H1 (cell line): ENCODE measurements around the gene DOK7. TPM values are rescaled to one million over a fixed set of nuclear protein-coding genes. Genes with fewer than 3 reads are reported as not detected.

Experiments used
- CTCF ChIA-PET: fragments of 300-600 bp; sonication (Branson Sonifier 250); formaldehyde crosslinking; loops from one replicate; lab custom pipeline; 2021; ENCODE audit not compliant: partially characterized antibody; lab: Charles Lee
- POLR2A ChIA-PET: fragments of 300-600 bp; sonication (Branson Sonifier 250); formaldehyde crosslinking; loops from one replicate; lab custom pipeline; 2021; ENCODE audit warnings: inconsistent platforms; ENCODE audit not compliant: partially characterized antibody; lab: Charles Lee
- DNase-seq, 2 experiments: peaks; one replicate each; pipeline versions ENCODE4 v3.0.0 to v3.0.0-alpha.2; 2010 to 2022; ENCODE audit warnings: low spot score in 2 of 2, low read depth in 1 of 2, mixed read lengths in 1 of 2
- FAIRE-seq: peaks from 2 replicates; lab custom pipeline; 2011; peaks lifted over from hg19 to GRCh38; lab: Jason Lieb, UNC
- H2AFZ ChIP-seq: 2 replicates; pipeline ENCODE4 v1.8.1; 2012; ENCODE audit warnings: low read length, inconsistent platforms
- H2AK5ac ChIP-seq: 2 replicates; pipeline ENCODE4 v1.6.1; 2013; ENCODE audit warnings: low read depth, low read length
- H2BK120ac ChIP-seq: replicated peaks from 2 replicates; pipeline ENCODE3; 2013; ENCODE audit warnings: low read depth, low read length, inconsistent platforms
- H2BK12ac ChIP-seq: 2 replicates; pipeline ENCODE4 v1.6.1; 2013; ENCODE audit warnings: low read depth, low read length
- H2BK15ac ChIP-seq: 2 replicates; pipeline ENCODE4 v1.6.1; 2013; ENCODE audit warnings: low read length
- H2BK20ac ChIP-seq: 2 replicates; pipeline ENCODE4 v1.6.1; 2013; ENCODE audit warnings: low read length
- H2BK5ac ChIP-seq: 2 replicates; pipeline ENCODE4 v1.6.1; 2013; ENCODE audit warnings: low read depth, low read length
- H3K14ac ChIP-seq: 2 replicates; pipeline ENCODE4 v1.6.1; 2013; ENCODE audit warnings: inconsistent platforms; ENCODE audit not compliant: insufficient read length
- H3K18ac ChIP-seq: 2 replicates; pipeline ENCODE4 v1.6.1; 2013; ENCODE audit warnings: low read length; ENCODE audit errors: extremely low read depth
- H3K23ac ChIP-seq: 2 replicates; pipeline ENCODE4 v1.6.1; 2013; ENCODE audit warnings: inconsistent platforms; ENCODE audit not compliant: insufficient read length
- H3K23me2 ChIP-seq: 2 replicates; pipeline ENCODE4 v1.6.1; 2013; ENCODE audit warnings: low read depth, low read length
- H3K27ac ChIP-seq: 2 replicates; pipeline ENCODE4 v1.6.1; 2011; ENCODE audit warnings: low read depth, low read length, inconsistent platforms
- H3K27me3 ChIP-seq, 4 experiments: replicated peaks in 1 of 4; 1 replicate in 1 of 4; 2 replicates in 3 of 4; pipeline versions ENCODE4 v1.6.1 to v1.8.1; 2011 to 2013; ENCODE audit warnings: low read length in 3 of 4, mild to moderate bottlenecking in 3 of 4, inconsistent platforms in 2 of 4, mixed read lengths in 2 of 4, moderate library complexity in 1 of 4; ENCODE audit not compliant: control insufficient read depth in 3 of 4, insufficient read depth in 3 of 4; ENCODE audit errors: extremely low read depth in 1 of 4
- H3K36me3 ChIP-seq, 4 experiments: 2 replicates each; pipeline versions ENCODE4 v1.6.1 to v1.8.1; 2011 to 2013; ENCODE audit warnings: mild to moderate bottlenecking in 4 of 4, low read length in 3 of 4, moderate library complexity in 2 of 4, control low read depth in 1 of 4, inconsistent platforms in 1 of 4; ENCODE audit not compliant: insufficient read depth in 4 of 4, control insufficient read depth in 2 of 4
- H3K4ac ChIP-seq: replicated peaks from 2 replicates; pipeline ENCODE3; 2013; ENCODE audit warnings: low read length, low read depth, mixed read lengths, inconsistent platforms; ENCODE audit not compliant: insufficient read length
- H3K4me1 ChIP-seq, 4 experiments: replicated peaks in 1 of 4; 1 replicate in 1 of 4; 2 replicates in 3 of 4; pipeline versions ENCODE4 v1.6.1 to v1.8.1; 2011 to 2013; ENCODE audit warnings: low read length in 3 of 4, inconsistent platforms in 2 of 4, mixed read lengths in 1 of 4; ENCODE audit not compliant: insufficient read depth in 4 of 4, control insufficient read depth in 3 of 4
- H3K4me2 ChIP-seq, 2 experiments: 2 replicates each; pipeline versions ENCODE4 v1.6.1 to v1.8.1; 2011 to 2013; ENCODE audit warnings: low read depth in 2 of 2, low read length in 2 of 2, control low read depth in 1 of 2, inconsistent platforms in 1 of 2, mild to moderate bottlenecking in 1 of 2; ENCODE audit not compliant: insufficient read depth in 1 of 2
- H3K4me3 ChIP-seq, 4 experiments: fragments of 200-600, 300-600 bp in 1 of 4; sonication (generic), shearing (Covaris generic), sonication (Bioruptor Twin) in 1 of 4; 2 replicates each; pipeline versions ENCODE4 v1.5.1 to v1.8.1; 2011 to 2016; ENCODE audit warnings: low read length in 4 of 4, low read depth in 3 of 4, control low read depth in 2 of 4, inconsistent platforms in 2 of 4, mild to moderate bottlenecking in 2 of 4, mixed read lengths in 1 of 4, moderate library complexity in 1 of 4; ENCODE audit not compliant: insufficient read depth in 2 of 4; ENCODE audit errors: extremely low read depth in 1 of 4
- H3K56ac ChIP-seq: replicated peaks from 2 replicates; pipeline ENCODE3; 2013; ENCODE audit warnings: low read depth, mild to moderate bottlenecking, mixed read lengths, low read length, inconsistent platforms; ENCODE audit not compliant: insufficient read length
- H3K79me1 ChIP-seq: 2 replicates; pipeline ENCODE4 v1.6.1; 2013; ENCODE audit warnings: low read depth, low read length, control low read depth
- H3K79me2 ChIP-seq, 2 experiments: 2 replicates each; pipeline versions ENCODE4 v1.6.1 to v1.8.1; 2012 to 2013; ENCODE audit warnings: low read length in 2 of 2, mild to moderate bottlenecking in 2 of 2, inconsistent platforms in 1 of 2; ENCODE audit not compliant: insufficient read depth in 2 of 2, control insufficient read depth in 1 of 2
- H3K9ac ChIP-seq, 4 experiments: replicated peaks in 1 of 4; 1 replicate in 1 of 4; 2 replicates in 3 of 4; pipeline versions ENCODE4 v1.6.1 to v1.8.1; 2011 to 2013; ENCODE audit warnings: low read depth in 3 of 4, low read length in 3 of 4, control low read depth in 2 of 4, mild to moderate bottlenecking in 2 of 4, moderate library complexity in 2 of 4, inconsistent platforms in 1 of 4; ENCODE audit errors: extremely low read depth in 1 of 4
- H3K9me3 ChIP-seq, 2 experiments: 2 replicates each; pipeline versions ENCODE4 v1.6.1 to v1.8.1; 2012 to 2013; ENCODE audit warnings: mild to moderate bottlenecking in 2 of 2, moderate library complexity in 2 of 2, control low read depth in 1 of 2, inconsistent platforms in 1 of 2, low read depth in 1 of 2, low read length in 1 of 2, mixed read lengths in 1 of 2; ENCODE audit not compliant: insufficient read depth in 2 of 2
- H4K20me1 ChIP-seq, 2 experiments: replicated peaks in 1 of 2; 2 replicates each; pipeline versions ENCODE3 to v1.8.1; 2011 to 2013; ENCODE audit warnings: inconsistent platforms in 2 of 2, low read length in 2 of 2, mild to moderate bottlenecking in 1 of 2; ENCODE audit not compliant: insufficient read depth in 2 of 2, control insufficient read depth in 1 of 2
- H4K5ac ChIP-seq: 2 replicates; pipeline ENCODE4 v1.6.1; 2013; ENCODE audit warnings: low read length, low read depth, mixed read lengths, inconsistent platforms; ENCODE audit not compliant: insufficient read length
- H4K8ac ChIP-seq: 2 replicates; pipeline ENCODE4 v1.8.0; 2013; ENCODE audit warnings: mild to moderate bottlenecking, moderate library complexity, low read length, inconsistent platforms; ENCODE audit not compliant: insufficient read depth; ENCODE audit errors: extremely low read depth
- H4K91ac ChIP-seq: replicated peaks from 2 replicates; pipeline ENCODE3; 2013; ENCODE audit warnings: low read length, mixed read lengths, inconsistent platforms; ENCODE audit not compliant: insufficient read length
- BACH1 ChIP-seq: IDR thresholded peaks from 2 replicates; pipeline ENCODE4 v1.6.1; 2012; ENCODE audit warnings: low read length, improper control_type of control experiment
- CHD2 ChIP-seq: IDR thresholded peaks from 2 replicates; pipeline ENCODE4 v1.6.1; 2012; ENCODE audit warnings: low read length, improper control_type of control experiment
- CTBP2 ChIP-seq: IDR thresholded peaks from 2 replicates; pipeline ENCODE4 v1.7.0; 2011; ENCODE audit warnings: borderline replicate concordance, mild to moderate bottlenecking, moderate library complexity, mixed read lengths, low read length; ENCODE audit not compliant: insufficient read depth, insufficient read length
- FOSL1 ChIP-seq: IDR thresholded peaks from 2 replicates; pipeline ENCODE4 v1.6.1; 2011; ENCODE audit warnings: mild to moderate bottlenecking, low read depth, low read length, moderate library complexity; ENCODE audit not compliant: insufficient read depth
- HDAC2 ChIP-seq, 2 experiments: fragments of 300-600 bp in 1 of 2; sonication (generic) in 1 of 2; IDR thresholded peaks; 2 replicates each; pipeline ENCODE4 v1.6.1; 2011 to 2012; ENCODE audit warnings: low read depth in 2 of 2, low read length in 2 of 2, mild to moderate bottlenecking in 2 of 2, moderate library complexity in 2 of 2, borderline replicate concordance in 1 of 2, inconsistent platforms in 1 of 2
- HDAC6 ChIP-seq: IDR thresholded peaks from one replicate; pipeline ENCODE4 v1.7.1; 2012; ENCODE audit warnings: low read depth, mild to moderate bottlenecking, inconsistent platforms, low read length, moderate library complexity
- JUND ChIP-seq: IDR thresholded peaks from 2 replicates; pipeline ENCODE4 v1.6.1; 2011; ENCODE audit warnings: mild to moderate bottlenecking, improper control_type of control experiment, low read length
- NRF1 ChIP-seq: IDR thresholded peaks from 2 replicates; pipeline ENCODE4 v1.6.1; 2011; ENCODE audit warnings: mild to moderate bottlenecking, low read depth, low read length, improper control_type of control experiment
- SIRT6 ChIP-seq: IDR thresholded peaks from one replicate; pipeline ENCODE4 v1.7.1; 2012; ENCODE audit warnings: low read length, inconsistent platforms
- SIX5 ChIP-seq: IDR thresholded peaks from 2 replicates; pipeline ENCODE4 v1.6.1; 2011; ENCODE audit warnings: mild to moderate bottlenecking, low read depth, low read length
- TAF7 ChIP-seq: optimal IDR thresholded peaks from 2 replicates; pipeline ENCODE3; 2011; ENCODE audit warnings: low read depth, mild to moderate bottlenecking, inconsistent platforms, low read length, moderate library complexity, borderline replicate concordance
- TCF12 ChIP-seq: IDR thresholded peaks from 2 replicates; pipeline ENCODE4 v1.6.1; 2011; ENCODE audit warnings: low read depth, mild to moderate bottlenecking, low read length
- WGBS, 2 experiments: shearing (Covaris generic) in 1 of 2; methylation state at CpG; one replicate each; pipeline versions ENCODE4 v1.1.6 to v1.1.7; 2013 to 2015; ENCODE audit warnings: low lambda C conversion rate in 2 of 2, mixed read lengths in 2 of 2, inconsistent platforms in 1 of 2, low coverage in 1 of 2, missing lambda C conversion rate in 1 of 2; ENCODE audit not compliant: insufficient replicate concordance in 2 of 2, insufficient coverage in 1 of 2, insufficient read length in 1 of 2; ENCODE audit errors: extremely low coverage in 1 of 2, missing lambda C conversion rate in 1 of 2; 5-methylcytosine and 5-hydroxymethylcytosine counted together
- polyA plus RNA-seq, 7 experiments: library from polyadenylated mRNA; depleted of rRNA in 3 of 7; stranded (reverse) in 5 of 7; unstranded in 2 of 7; fragments of >200 nt in 5 of 7; fragments of 200-250 nt in 2 of 7; gene quantifications; 1 replicate in 5 of 7; 2 replicates in 1 of 7; 4 replicates in 1 of 7; pipeline versions ENCODE4 v1.2.1 to v1.2.3, GENCODE V29; 2011 to 2013; ENCODE audit warnings: missing spikeins in 2 of 7, mixed read lengths in 2 of 7
- total RNA-seq: library from RNA; stranded (reverse); fragmentation: NEBNext Ultra II Directional; extraction: Animal tissue kit (Norgen Biotek cat#: 25700); gene quantifications from 2 replicates; pipeline ENCODE4 v1.2.1, GENCODE V29; 2021

The DOK7 gene
- total and polyA plus RNA-seq, 2 of the 8 experiments (the other 6 are each of a cell fraction or from before 2014, with no cell fraction given) = 0.32 TPM; not detected in 1

GRCh38 chr4:3414421-3415279 is 48.5 kb upstream of the DOK7 start:
- DNase-seq (no peak), FAIRE-seq (no peak)
- Histone ChIP-seq H2BK15ac (no peak overlapping the region), H2BK12ac (no peak overlapping the region), H4K8ac (no peak overlapping the region; the same call in 1 of the 2 replicates), H3K9me3 (no peaks in the 10 kb centered on the region), H4K20me1 (peaks cover 4 to 10% of the 10 kb centered on the region in 2 experiments), H3K23ac (no peak overlapping the region), H4K5ac (no peak overlapping the region), H3K79me1 (peaks cover 4% of the 10 kb centered on the region), H3K4me1 (no peaks in the 10 kb centered on the region; a peak in 3 of 7 replicates), H3K4me2 (no peak overlapping the region), H3K4ac (no peak overlapping the region), H2BK120ac (no peak overlapping the region), H3K9ac (no peak overlapping the region), H2BK5ac (no peak overlapping the region), H2AFZ (no peak overlapping the region), H2BK20ac (no peak overlapping the region), H3K18ac (no peak overlapping the region), H3K14ac (no peak overlapping the region), H3K79me2 (no peaks in the 10 kb centered on the region), H4K91ac (peak overlapping the region; percentile 42), H3K4me3 (no peak overlapping the region), H2AK5ac (no peak overlapping the region), H3K23me2 (no peaks in the 10 kb centered on the region; the same call in 1 of the 2 replicates), H3K27me3 (no peaks in the 10 kb centered on the region), H3K27ac (no peak overlapping the region), H3K56ac (no peak overlapping the region), H3K36me3 (peaks cover 0 to 4% (median 0%) of the 10 kb centered on the region in 4 experiments; a peak in 2 of 8 replicates)
- WGBS, 2 experiments = 88% methylated on average over 22 of the region's 37 CpGs; no CpG with 5 or more reads in 1 of the 2 experiments
- ChIA-PET CTCF (interaction anchor here (0.7 to 4.0 kb wide), 14 partner anchors 11 to 77 kb away, joined by 3 to 23 read pairs (median 4); no protein-coding TSS in a partner anchor), POLR2A (interaction anchor here (0.6 to 0.7 kb wide), 2 partner anchors 27 to 596 kb away, joined by 3 read pairs; no protein-coding TSS in a partner anchor)
- TF ChIP-seq CHD2 (no peak), TCF12 (no peak), CTBP2 (no peak), TAF7 (no peak), HDAC6 (no peak), HDAC2 (IDR thresholded peaks at IDR 0.05; ENCODE audit: borderline replicate concordance in 1 of 2, low read depth in 2 of 2, low read length in 2 of 2) (no peak), BACH1 (no peak), SIRT6 (no peak), FOSL1 (no peak), NRF1 (no peak), SIX5 (no peak), JUND (no peak)
